ENCODE measurements around the gene EHMT1. TPM values are rescaled to one million over a fixed set of nuclear protein-coding genes. Genes with fewer than 3 reads are reported as not detected.
"Not testable (repeated sequence)": the region's sequence is repeated elsewhere in the genome, so short reads cannot be mapped to it uniquely, and the experiment has no call there.

EHMT1 gene

DNA sequence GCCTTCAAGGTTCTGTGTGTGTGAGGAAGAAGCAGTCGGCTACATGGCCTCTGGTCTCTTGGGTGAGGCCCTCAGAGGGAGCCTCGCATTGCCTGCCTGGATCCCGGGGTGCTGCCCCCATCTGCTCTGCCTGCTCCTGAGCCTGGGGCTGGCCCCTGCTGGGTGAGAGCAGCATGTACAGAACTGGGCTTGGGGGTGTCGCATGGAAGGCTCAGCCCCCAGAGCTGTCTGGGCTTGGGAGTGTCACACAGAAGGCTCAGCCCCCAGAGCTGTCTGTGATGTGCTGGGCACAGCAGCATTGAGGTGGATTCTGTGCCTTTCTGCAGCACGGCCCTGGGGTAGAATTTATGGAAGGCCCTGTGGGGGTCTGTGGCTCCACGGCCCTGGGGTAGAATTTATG lies 265.2 kb downstream of the EHMT1 start:
- not testable (repeated sequence) for H3K4ac ChIP-seq (ENCODE audit: low read depth in 1 of 2, low read length in 2 of 2); H3K79me1 ChIP-seq (replicated peaks; ENCODE audit: low read length, poor library complexity, severe bottlenecking); DNase-seq; H3K4me1 ChIP-seq (ENCODE audit: control insufficient read depth, insufficient read depth, low read depth, low read length); H3K18ac ChIP-seq (ENCODE audit: low read depth in 1 of 2, low read length in 2 of 2); H3K4me3 ChIP-seq (ENCODE audit: insufficient read depth in 1 of 2, low read depth in 1 of 2, low read length in 2 of 2); H3K4me2 ChIP-seq (ENCODE audit: low read length, poor library complexity, severe bottlenecking); H3K36me3 ChIP-seq (ENCODE audit: control insufficient read depth in 1 of 2, insufficient read depth in 2 of 2, low read depth in 1 of 2, low read length in 2 of 2); H3K14ac ChIP-seq (ENCODE audit: low read length in 2 of 2); H2BK120ac ChIP-seq (ENCODE audit: low read depth, low read length); H2BK15ac ChIP-seq (ENCODE audit: low read depth, poor library complexity, severe bottlenecking); H3K9me3 ChIP-seq (ENCODE audit: control insufficient read depth, low read length); H3K23ac ChIP-seq (ENCODE audit: low read length in 2 of 2); H2AK5ac ChIP-seq (ENCODE audit: low read length, severe bottlenecking); H2BK5ac ChIP-seq (ENCODE audit: low read depth, low read length, poor library complexity, severe bottlenecking); H3K9ac ChIP-seq (ENCODE audit: low read length); H4K91ac ChIP-seq (ENCODE audit: low read length); H4K8ac ChIP-seq (ENCODE audit: low read length); H3K27ac ChIP-seq (ENCODE audit: low read length, poor library complexity, severe bottlenecking); H2AFZ ChIP-seq (ENCODE audit: low read depth, low read length); H2BK12ac ChIP-seq (ENCODE audit: low read length in 2 of 2)
- WGBS, result no CpG with 5 or more reads among the region's 6 CpGs
- peaks cover 5 to 17% of the 10 kb centered on the region in 2 experiments for H3K27me3 ChIP-seq (ENCODE audit: control insufficient read depth in 1 of 2, insufficient read depth in 1 of 2, low read length in 2 of 2)

DNA sequence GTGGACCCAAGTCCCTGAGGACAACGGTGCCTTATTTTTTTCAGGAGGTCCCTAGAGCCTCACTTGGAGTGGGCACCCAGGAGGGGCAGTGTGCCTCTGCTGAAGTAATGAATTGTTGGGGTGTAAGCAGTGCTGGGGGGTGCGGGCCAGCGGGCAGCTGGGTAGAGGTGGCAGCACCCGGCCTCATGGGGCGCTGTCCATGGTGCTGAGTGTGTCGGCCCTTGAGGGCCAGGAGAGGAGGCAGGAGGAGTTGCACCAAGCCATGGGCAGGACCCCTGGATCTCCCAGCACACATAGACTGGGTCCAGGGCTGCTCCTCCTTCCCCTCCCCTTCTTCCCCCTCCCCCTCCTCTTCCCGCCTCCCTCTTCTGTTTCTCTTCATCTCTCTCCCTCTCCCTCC lies 265.7 kb downstream of the EHMT1 start:
- 52% methylated on average over 2 of the region's 7 CpGs for WGBS
- H3K4ac ChIP-seq (ENCODE audit: low read depth in 1 of 2, low read length in 2 of 2), result not testable (repeated sequence)

DNA sequence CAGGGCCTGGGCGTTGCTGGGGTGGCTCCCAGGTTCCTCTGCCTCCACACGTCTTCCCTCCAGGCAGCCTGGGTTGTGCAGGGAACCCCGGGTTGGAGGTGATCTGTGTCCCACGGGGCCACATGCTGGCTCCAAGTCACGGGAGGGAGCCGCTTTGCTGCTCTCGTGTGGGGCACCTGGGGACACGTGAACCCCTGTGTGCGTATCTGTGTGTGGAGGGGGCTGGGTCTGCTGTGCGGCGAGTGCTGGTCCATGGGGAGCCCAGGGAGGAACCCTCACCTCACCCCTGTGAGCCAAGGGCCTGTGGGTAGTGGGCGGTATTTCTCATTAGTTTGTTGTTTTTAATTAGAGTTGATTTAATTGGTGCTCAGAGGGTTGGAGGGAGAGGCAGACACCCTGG lies 266.3 kb downstream of the EHMT1 start:
- H3K27me3 ChIP-seq (ENCODE audit: control insufficient read depth in 1 of 2, insufficient read depth in 1 of 2, low read length in 2 of 2); H2AFZ ChIP-seq (ENCODE audit: low read depth, low read length); H4K91ac ChIP-seq (ENCODE audit: low read length); H3K9me3 ChIP-seq (ENCODE audit: control insufficient read depth, low read length); H3K23ac ChIP-seq (ENCODE audit: low read length in 2 of 2); H3K27ac ChIP-seq (ENCODE audit: low read length, poor library complexity, severe bottlenecking); H3K4me2 ChIP-seq (ENCODE audit: low read length, poor library complexity, severe bottlenecking); H2BK15ac ChIP-seq (ENCODE audit: low read depth, poor library complexity, severe bottlenecking); H3K4me1 ChIP-seq (ENCODE audit: control insufficient read depth, insufficient read depth, low read depth, low read length); H3K4me3 ChIP-seq (ENCODE audit: insufficient read depth in 1 of 2, low read depth in 1 of 2, low read length in 2 of 2); H2BK5ac ChIP-seq (ENCODE audit: low read depth, low read length, poor library complexity, severe bottlenecking); H3K9ac ChIP-seq (ENCODE audit: low read length); H2AK5ac ChIP-seq (ENCODE audit: low read length, severe bottlenecking); H2BK120ac ChIP-seq (ENCODE audit: low read depth, low read length); H4K8ac ChIP-seq (ENCODE audit: low read length); H3K18ac ChIP-seq (ENCODE audit: low read depth in 1 of 2, low read length in 2 of 2); H3K36me3 ChIP-seq (ENCODE audit: control insufficient read depth in 1 of 2, insufficient read depth in 2 of 2, low read depth in 1 of 2, low read length in 2 of 2); H2BK12ac ChIP-seq (ENCODE audit: low read length in 2 of 2); H3K14ac ChIP-seq (ENCODE audit: low read length in 2 of 2); H3K4ac ChIP-seq (ENCODE audit: low read depth in 1 of 2, low read length in 2 of 2); H3K79me1 ChIP-seq (replicated peaks; ENCODE audit: low read length, poor library complexity, severe bottlenecking); DNase-seq: not testable (repeated sequence)
- 54% methylated on average over 4 of the region's 12 CpGs for WGBS

More for the DNA sequence above, 265.7 kb downstream of the EHMT1 start:
- H2BK15ac ChIP-seq (ENCODE audit: low read depth, poor library complexity, severe bottlenecking); H2BK5ac ChIP-seq (ENCODE audit: low read depth, low read length, poor library complexity, severe bottlenecking); H2AFZ ChIP-seq (ENCODE audit: low read depth, low read length); H2AK5ac ChIP-seq (ENCODE audit: low read length, severe bottlenecking); H4K8ac ChIP-seq (ENCODE audit: low read length); H3K9me3 ChIP-seq (ENCODE audit: control insufficient read depth, low read length); H3K9ac ChIP-seq (ENCODE audit: low read length); DNase-seq; H3K4me1 ChIP-seq (ENCODE audit: control insufficient read depth, insufficient read depth, low read depth, low read length); H3K18ac ChIP-seq (ENCODE audit: low read depth in 1 of 2, low read length in 2 of 2); H3K14ac ChIP-seq (ENCODE audit: low read length in 2 of 2); H4K91ac ChIP-seq (ENCODE audit: low read length); H2BK12ac ChIP-seq (ENCODE audit: low read length in 2 of 2); H3K27ac ChIP-seq (ENCODE audit: low read length, poor library complexity, severe bottlenecking); H3K36me3 ChIP-seq (ENCODE audit: control insufficient read depth in 1 of 2, insufficient read depth in 2 of 2, low read depth in 1 of 2, low read length in 2 of 2); H3K4me2 ChIP-seq (ENCODE audit: low read length, poor library complexity, severe bottlenecking); H3K4me3 ChIP-seq (ENCODE audit: insufficient read depth in 1 of 2, low read depth in 1 of 2, low read length in 2 of 2); H2BK120ac ChIP-seq (ENCODE audit: low read depth, low read length); H3K23ac ChIP-seq (ENCODE audit: low read length in 2 of 2); H3K79me1 ChIP-seq (replicated peaks; ENCODE audit: low read length, poor library complexity, severe bottlenecking): not testable (repeated sequence)
- H3K27me3 ChIP-seq (ENCODE audit: control insufficient read depth in 1 of 2, insufficient read depth in 1 of 2, low read length in 2 of 2), result peaks cover 0 to 12% of the 10 kb centered on the region in 2 experiments

Small RNA genes within 50 kb of the gene (small RNA-seq; reads per million reads assigned to genes)
- not detected for gene MIR602 (ENCODE audit: low read depth)
- gene RF00017 (ENCODE audit: low read depth), result not detected
